HCT116 (cell line): ENCODE measurements around the gene ADGRG6. TPM values are rescaled to one million over a fixed set of nuclear protein-coding genes. Genes with fewer than 3 reads are reported as not detected.
A peak's percentile ranks its signal among the peaks of the same experiment; 100 is the strongest.

Experiments used
- ATAC-seq: fragments of 200-7000 bp; cut with Tn5 transposase; 2 replicates; pipeline ENCODE4 v1.9.1; 2020; ENCODE audit warnings: mild to moderate bottlenecking, moderate library complexity
- BruUV-seq: library from RNA; stranded (reverse); fragments of 400-500 nt; replicated peaks from 2 replicates; lab custom pipeline; 2021; lab: Mats Ljungman, UMichigan
- CTCF ChIA-PET: fragments of 300-600 bp; sonication (Branson Sonifier 250); formaldehyde crosslinking; loops from one replicate; lab custom pipeline; 2021; ENCODE audit warnings: antibody characterized with exemption; lab: Charles Lee
- POLR2A ChIA-PET: fragments of 300-600, 350-600 bp; sonication (Branson Sonifier 250); formaldehyde crosslinking; loops from one replicate; lab custom pipeline; 2021; ENCODE audit warnings: antibody characterized with exemption; lab: Charles Lee
- RAD21 ChIA-PET, 2 experiments: fragments of 300-600 bp; sonication (Branson Sonifier 250); formaldehyde crosslinking; loops; one replicate each; lab custom pipeline; 2023; ENCODE audit warnings: low total read pairs in 2 of 2; ENCODE audit not compliant: uncharacterized antibody in 2 of 2, unreplicated experiment in 2 of 2, low non-redundant PET in 1 of 2; lab: Charles Lee
- DNase-seq: peaks from one replicate; pipeline ENCODE4 v3.0.0-alpha.2; 2010; ENCODE audit warnings: low read depth, low spot score
- H2AFZ ChIP-seq: fragments of 200-600 bp; shearing (Covaris generic), sonication (generic); 2 replicates; pipeline ENCODE4 v1.6.1; 2017; ENCODE audit warnings: low read depth, mixed run types, mixed read lengths, antibody characterized with exemption, low read length; ENCODE audit not compliant: poor library complexity, severe bottlenecking
- H3K27ac ChIP-seq: 2 replicates; pipeline ENCODE4 v1.5.1; 2012; ENCODE audit warnings: low read depth, low read length
- H3K27me3 ChIP-seq: fragments of 200-600 bp; sonication (generic); 2 replicates; pipeline ENCODE4 v1.6.1; 2016; ENCODE audit warnings: mixed run types, low read length, mixed read lengths; ENCODE audit not compliant: insufficient read depth
- H3K36me3 ChIP-seq, 2 experiments: fragments of 200-500 bp in 1 of 2; fragments of 200-600 bp in 1 of 2; sonication (Bioruptor generic) in 1 of 2; sonication (generic) in 1 of 2; 2 replicates each; pipeline versions ENCODE4 v1.5.1 to v1.6.1; 2014 to 2016; ENCODE audit warnings: low read length in 2 of 2, inconsistent platforms in 1 of 2, mixed read lengths in 1 of 2, mixed run types in 1 of 2; ENCODE audit not compliant: insufficient read depth in 2 of 2, control insufficient read depth in 1 of 2
- H3K4me1 ChIP-seq, 2 experiments: fragments of 200-600 bp in 1 of 2; sonication (generic) in 1 of 2; 2 replicates each; pipeline versions ENCODE4 v1.5.1 to v1.6.1; 2012 to 2017; ENCODE audit warnings: low read length in 2 of 2, inconsistent platforms in 1 of 2, mild to moderate bottlenecking in 1 of 2, mixed read lengths in 1 of 2, mixed run types in 1 of 2, moderate library complexity in 1 of 2; ENCODE audit not compliant: insufficient read depth in 2 of 2, control insufficient read depth in 1 of 2
- H3K4me2 ChIP-seq: fragments of 200-600 bp; sonication (generic); 2 replicates; pipeline ENCODE4 v1.6.1; 2017; ENCODE audit warnings: mixed run types, low read length, mixed read lengths
- H3K4me3 ChIP-seq, 2 experiments: fragments of 200-600 bp in 1 of 2; sonication (generic) in 1 of 2; replicated peaks in 1 of 2; 2 replicates each; pipeline ENCODE4 v1.5.1; 2011 to 2016; ENCODE audit warnings: low read length in 2 of 2, control low read depth in 1 of 2, low read depth in 1 of 2, mild to moderate bottlenecking in 1 of 2, mixed read lengths in 1 of 2, mixed run types in 1 of 2
- H3K79me2 ChIP-seq: fragments of 200-600 bp; sonication (generic); 2 replicates; pipeline ENCODE4 v1.6.1; 2017; ENCODE audit warnings: mild to moderate bottlenecking, mixed run types, low read length, moderate library complexity, mixed read lengths; ENCODE audit not compliant: insufficient read depth
- H3K9ac ChIP-seq: fragments of 200-600 bp; sonication (generic); 2 replicates; pipeline ENCODE4 v1.6.1; 2016; ENCODE audit warnings: low read length, mixed read lengths
- H3K9me2 ChIP-seq: fragments of 200-600 bp; sonication (generic), shearing (Covaris generic); 2 replicates; pipeline ENCODE4 v1.6.1; 2017; ENCODE audit warnings: mixed run types, mild to moderate bottlenecking, moderate library complexity; ENCODE audit not compliant: insufficient read depth
- H3K9me3 ChIP-seq, 2 experiments: fragments of 200-500 bp in 1 of 2; fragments of 200-600 bp in 1 of 2; sonication (Bioruptor generic) in 1 of 2; sonication (generic) in 1 of 2; 2 replicates each; pipeline ENCODE4 v1.6.1; 2014 to 2017; ENCODE audit warnings: low read length in 2 of 2, mixed read lengths in 2 of 2, inconsistent platforms in 1 of 2, low read depth in 1 of 2, mild to moderate bottlenecking in 1 of 2, mixed run types in 1 of 2, moderate library complexity in 1 of 2; ENCODE audit not compliant: control insufficient read depth in 1 of 2, insufficient read depth in 1 of 2
- H4K20me1 ChIP-seq: fragments of 200-600 bp; sonication (generic), shearing (Covaris generic); 2 replicates; pipeline ENCODE4 v1.6.1; 2017; ENCODE audit warnings: mixed run types, mild to moderate bottlenecking, moderate library complexity; ENCODE audit not compliant: insufficient read depth
- ATF3 ChIP-seq: IDR thresholded peaks from 2 replicates; pipeline ENCODE4 v1.6.1; 2012
- CEBPB ChIP-seq: IDR thresholded peaks from 2 replicates; pipeline ENCODE4 v1.6.1; 2012; ENCODE audit warnings: low read depth
- ELF1 ChIP-seq: IDR thresholded peaks from 2 replicates; pipeline ENCODE4 v1.6.1; 2012; ENCODE audit warnings: low read depth, borderline replicate concordance
- EZH2 ChIP-seq: fragments of 200-600 bp; sonication (generic); IDR thresholded peaks from 2 replicates; pipeline ENCODE4 v1.6.1; 2017; ENCODE audit warnings: antibody characterized with exemption, mixed run types
- EZH2phosphoT487 ChIP-seq: fragments of 200-600 bp; IDR thresholded peaks from 2 replicates; pipeline ENCODE4 v1.6.1; 2018; ENCODE audit warnings: antibody characterized with exemption, borderline replicate concordance
- MAX ChIP-seq: IDR thresholded peaks from 2 replicates; pipeline ENCODE4 v1.6.1; 2012
- POLR2A ChIP-seq: IDR thresholded peaks from 2 replicates; pipeline ENCODE4 v1.7.0; 2011; ENCODE audit warnings: borderline replicate concordance; ENCODE audit not compliant: insufficient read depth, insufficient read length; ENCODE audit errors: extremely low read depth
- POLR2AphosphoS5 ChIP-seq: IDR thresholded peaks from 2 replicates; pipeline ENCODE4 v1.6.1; 2011; ENCODE audit warnings: mild to moderate bottlenecking, low read depth, low read length, moderate library complexity
- SP1 ChIP-seq: IDR thresholded peaks from 2 replicates; pipeline ENCODE4 v1.6.1; 2012; ENCODE audit warnings: low read depth
- TCF7L2 ChIP-seq: IDR thresholded peaks from 2 replicates; pipeline ENCODE4 v1.7.0; 2011; ENCODE audit warnings: borderline replicate concordance, inconsistent platforms; ENCODE audit not compliant: insufficient read depth, insufficient read length; ENCODE audit errors: extremely low read depth
- YY1 ChIP-seq: IDR thresholded peaks from 2 replicates; pipeline ENCODE4 v1.6.1; 2011; ENCODE audit warnings: low read length, low read depth, moderate library complexity, mild to moderate bottlenecking; ENCODE audit not compliant: insufficient replicate concordance; ENCODE audit errors: extremely low read depth
- ZBTB33 ChIP-seq: IDR thresholded peaks from 2 replicates; pipeline ENCODE4 v1.6.1; 2011; ENCODE audit warnings: mild to moderate bottlenecking, low read length, moderate library complexity; ENCODE audit not compliant: insufficient replicate concordance; ENCODE audit errors: extremely low read depth
- intact Hi-C: fragments of 100-400 bp; cut with micrococcal nuclease; formaldehyde crosslinking; loops from 2 replicates; pipeline ENCODE4 v1.10.0; 2022
- total RNA-seq: library from RNA; stranded (reverse); gene quantifications from one replicate; pipeline ENCODE4 v1.2.1, GENCODE V29; 2021; ENCODE audit not compliant: unreplicated experiment

Gene ADGRG6
- total RNA-seq, 1 experiment from 2014 or later = 67.9 TPM

- ATAC-seq = no peak
- RAD21 ChIA-PET = no interaction called here
- Histone ChIP-seq H3K4me3 (no peak overlapping the region), H3K27me3 (no peaks in the 10 kb centered on the region), H3K79me2 (no peaks in the 10 kb centered on the region), H3K9me3 (no peaks in the 10 kb centered on the region), H3K4me1 (peaks cover 4 to 17% of the 10 kb centered on the region in 2 experiments; a peak in 2 of 4 replicates), H3K27ac (no peak overlapping the region), H2AFZ (peak overlapping the region; percentile 69), H3K9me2 (no peaks in the 10 kb centered on the region), H3K36me3 (no peaks in the 10 kb centered on the region), H4K20me1 (no peaks in the 10 kb centered on the region), H3K9ac (no peak overlapping the region), H3K4me2 (no peak overlapping the region)
- TF ChIP-seq SP1 (no peak), POLR2AphosphoS5 (no peak), MAX (no peak), CEBPB (no peak), EZH2phosphoT487 (no peak), ATF3 (no peak), TCF7L2 (no peak), YY1 (no peak), ELF1 (no peak), EZH2 (no peak), ZBTB33 (no peak), POLR2A (no peak)
- POLR2A ChIA-PET = no interaction called here
- no peak for DNase-seq
- CTCF ChIA-PET = no interaction called here
- no TSS peak for BruUV-seq
- intact Hi-C loops = no loop called here
These were observed 26.4 kb upstream of the ADGRG6 start for GRCh38 chr6:142275236-142276006.
